SK-N-SH (cell line): Measurements from ENCODE around the gene POU2AF1. TPM values are rescaled to one million over a fixed set of nuclear protein-coding genes. Genes with fewer than 3 reads are reported as not detected.
"Not testable (repeated sequence)": the region's sequence is repeated elsewhere in the genome, so short reads cannot be mapped to it uniquely, and the experiment has no call there.

Source experiments
- CTCF ChIA-PET: fragments of 300-600, 350-600 bp; formaldehyde crosslinking; extraction: SDS; loops from one replicate; lab custom pipeline; 2021; lab: Yijun Ruan, JAX
- POLR2A ChIA-PET: fragments of 350-600 bp; sonication (Branson Sonifier 250); formaldehyde crosslinking; extraction: SDS; loops from one replicate; lab custom pipeline; 2020; ENCODE audit warnings: antibody characterized with exemption, inconsistent platforms; lab: Yijun Ruan, JAX
- DNase-seq: peaks from one replicate; pipeline ENCODE4 v3.0.0; 2012
- H2AFZ ChIP-seq: fragments of 200-600 bp; sonication (generic); 2 replicates; pipeline ENCODE4 v1.8.1; 2016; ENCODE audit warnings: antibody characterized with exemption, mild to moderate bottlenecking, low read depth
- H3F3A ChIP-seq: fragments of 200-600 bp; sonication (generic); replicated peaks from 2 replicates; pipeline ENCODE3; 2016; ENCODE audit warnings: antibody characterized with exemption, mild to moderate bottlenecking; ENCODE audit not compliant: insufficient read depth
- H3K27ac ChIP-seq, 2 experiments: fragments of 200-500 bp in 1 of 2; fragments of 200-600 bp in 1 of 2; sonication (Bioruptor generic) in 1 of 2; sonication (generic), shearing (Covaris generic) in 1 of 2; 2 replicates each; pipeline versions ENCODE4 v1.5.1 to v1.6.1; 2014 to 2016; ENCODE audit warnings: low read depth in 2 of 2, inconsistent platforms in 1 of 2, low read length in 1 of 2, mild to moderate bottlenecking in 1 of 2, mixed read lengths in 1 of 2
- H3K27me3 ChIP-seq: fragments of 200-600 bp; sonication (generic), shearing (Covaris generic); 2 replicates; pipeline ENCODE4 v1.6.1; 2016; ENCODE audit warnings: mixed run types; ENCODE audit not compliant: insufficient read depth
- H3K36me3 ChIP-seq, 2 experiments: fragments of 200-500 bp in 1 of 2; fragments of 200-600 bp in 1 of 2; sonication (Bioruptor generic) in 1 of 2; sonication (generic) in 1 of 2; replicated peaks in 1 of 2; 2 replicates each; pipeline versions ENCODE3 to v1.5.1; 2014 to 2016; ENCODE audit warnings: low read length in 1 of 2, mild to moderate bottlenecking in 1 of 2; ENCODE audit not compliant: insufficient read depth in 2 of 2, control insufficient read depth in 1 of 2
- H3K4me1 ChIP-seq, 2 experiments: fragments of 200-500 bp in 1 of 2; fragments of 200-600 bp in 1 of 2; sonication (Bioruptor generic) in 1 of 2; sonication (generic), shearing (Covaris generic) in 1 of 2; 2 replicates each; pipeline versions ENCODE4 v1.5.1 to v1.6.1; 2014 to 2016; ENCODE audit warnings: low read depth in 1 of 2, low read length in 1 of 2, mixed run types in 1 of 2; ENCODE audit not compliant: insufficient read depth in 2 of 2, control insufficient read depth in 1 of 2
- H3K4me2 ChIP-seq: fragments of 200-600 bp; sonication (generic), shearing (Covaris generic); 2 replicates; pipeline ENCODE4 v1.6.1; 2017; ENCODE audit warnings: mixed run types
- H3K4me3 ChIP-seq, 2 experiments: fragments of 200-500 bp in 1 of 2; fragments of 200-600 bp in 1 of 2; sonication (Bioruptor generic) in 1 of 2; sonication (generic), shearing (Covaris generic) in 1 of 2; 2 replicates each; pipeline versions ENCODE4 v1.5.1 to v1.8.1; 2014 to 2016; ENCODE audit warnings: low read depth in 2 of 2, inconsistent platforms in 1 of 2, low read length in 1 of 2, mild to moderate bottlenecking in 1 of 2, mixed read lengths in 1 of 2, moderate library complexity in 1 of 2
- H3K79me2 ChIP-seq: fragments of 200-600 bp; sonication (generic); 2 replicates; pipeline ENCODE4 v1.8.1; 2017; ENCODE audit warnings: mild to moderate bottlenecking; ENCODE audit not compliant: insufficient read depth
- H3K9ac ChIP-seq: fragments of 200-600 bp; sonication (generic); 2 replicates; pipeline ENCODE4 v1.6.1; 2017; ENCODE audit warnings: mixed run types
- H3K9me2 ChIP-seq: fragments of 200-600 bp; sonication (generic); 2 replicates; pipeline ENCODE4 v1.6.1; 2017; ENCODE audit warnings: mixed run types
- H3K9me3 ChIP-seq: fragments of 200-600 bp; sonication (generic); 2 replicates; pipeline ENCODE4 v1.6.1; 2017; ENCODE audit warnings: mixed run types, mild to moderate bottlenecking, moderate library complexity
- H4K20me1 ChIP-seq: fragments of 200-600 bp; sonication (generic); 2 replicates; pipeline ENCODE4 v1.6.1; 2017; ENCODE audit warnings: mild to moderate bottlenecking, mixed run types; ENCODE audit not compliant: insufficient read depth
- CHD2 ChIP-seq: fragments of 150-350 bp; IDR thresholded peaks from 2 replicates; pipeline ENCODE4 v1.6.1; 2018; ENCODE audit warnings: low read length; ENCODE audit not compliant: partially characterized antibody
- CTCF ChIP-seq: fragments of 200-600 bp; sonication (generic); IDR thresholded peaks from 2 replicates; pipeline ENCODE4 v1.6.1; 2017; ENCODE audit warnings: antibody characterized with exemption, mild to moderate bottlenecking, moderate library complexity
- ELF1 ChIP-seq: IDR thresholded peaks from 2 replicates; pipeline ENCODE4 v1.4.0; 2012
- FOXJ3 ChIP-seq: sonication (generic); formaldehyde crosslinking; IDR thresholded peaks from 2 replicates; pipeline ENCODE4 v1.5.1; 2020; ENCODE audit warnings: mild to moderate bottlenecking, missing genetic modification reagents
- GABPA ChIP-seq: IDR thresholded peaks from 2 replicates; pipeline ENCODE4 v1.4.0; 2012; ENCODE audit warnings: low read depth, mild to moderate bottlenecking
- GATA2 ChIP-seq: sonication (generic); formaldehyde crosslinking; IDR thresholded peaks from 2 replicates; pipeline ENCODE4 v1.5.0; 2020; ENCODE audit warnings: mild to moderate bottlenecking, missing genetic modification reagents
- ZBTB33 ChIP-seq: IDR thresholded peaks from 2 replicates; pipeline ENCODE4 v1.4.0; 2012; ENCODE audit warnings: low read depth, borderline replicate concordance
- WGBS: methylation state at CpG from one replicate; pipeline ENCODE4 v1.1.6; 2017; ENCODE audit warnings: low lambda C conversion rate; 5-methylcytosine and 5-hydroxymethylcytosine counted together
- polyA plus RNA-seq, 3 experiments: library from polyadenylated mRNA; depleted of rRNA; stranded (reverse); fragments of >200 nt; gene quantifications; 2 replicates each; pipeline ENCODE4 v1.2.3, GENCODE V29; 2012
- TF ChIP-seq, protein P1 (sequence below): IDR thresholded peaks from 2 replicates; pipeline ENCODE4 v1.6.1; 2012; ENCODE audit warnings: mild to moderate bottlenecking, low read depth, low read length, moderate library complexity

POU2AF1 gene
- polyA plus RNA-seq, 1 of the 3 experiments (the other 2 are of a cell fraction) = 0.07 TPM

GRCh38 chr11:111394147-111394546 lies 15.1 kb upstream of the POU2AF1 start:
- H3F3A ChIP-seq, H3K79me2 ChIP-seq, H3K9me2 ChIP-seq, POLR2A ChIA-PET, H2AFZ ChIP-seq, H3K36me3 ChIP-seq, H3K9ac ChIP-seq, H3K4me2 ChIP-seq, H3K4me3 ChIP-seq, H4K20me1 ChIP-seq, H3K27me3 ChIP-seq, DNase-seq, H3K27ac ChIP-seq, H3K9me3 ChIP-seq, H3K4me1 ChIP-seq: not testable (repeated sequence)
- CTCF ChIA-PET = interaction anchor here (1.1 to 1.5 kb wide), 3 partner anchors 32 to 95 kb away, joined by 3 read pairs; no protein-coding TSS in a partner anchor
- WGBS = 51% methylated on average over 4 of the region's 4 CpGs

DNA sequence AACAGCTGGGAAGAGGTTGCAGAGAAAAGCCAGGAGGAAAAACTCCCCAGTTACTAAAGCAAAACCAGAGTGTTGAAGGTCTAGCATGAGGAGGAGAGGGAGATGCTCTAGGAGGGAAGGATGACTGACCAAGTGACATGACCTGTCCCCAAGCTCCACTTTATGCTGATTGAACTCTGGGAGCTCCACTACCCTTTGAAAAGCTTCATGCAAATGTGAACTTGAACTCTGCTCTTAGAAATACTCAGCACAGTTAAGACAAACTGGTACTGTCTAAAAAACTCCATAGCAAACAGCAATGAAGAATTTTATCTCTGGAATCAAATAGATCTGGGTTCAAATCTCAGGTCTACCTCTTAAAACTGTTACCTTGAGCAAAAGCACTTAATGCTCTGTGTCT lies 14.5 kb upstream of the POU2AF1 start:
- Histone ChIP-seq H3K9me3 (no peaks in the 10 kb centered on the region), H3K27ac (no peak overlapping the region), H3K79me2 (no peaks in the 10 kb centered on the region), H2AFZ (no peak overlapping the region), H3F3A (no peaks in the 10 kb centered on the region), H3K27me3 (no peaks in the 10 kb centered on the region; the same call in 1 of the 2 replicates)
- ChIA-PET POLR2A (no interaction called here), CTCF (interaction anchor here (1.1 to 1.5 kb wide), 2 partner anchors 32 to 94 kb away, joined by 3 read pairs; no protein-coding TSS in a partner anchor)
- no peak for DNase-seq
- TF ChIP-seq GABPA = no peak
- no peak for TF ChIP-seq ELF1
- TF ChIP-seq ZBTB33 = no peak
- no peak for TF ChIP-seq CTCF
- TF ChIP-seq, protein P1, sequence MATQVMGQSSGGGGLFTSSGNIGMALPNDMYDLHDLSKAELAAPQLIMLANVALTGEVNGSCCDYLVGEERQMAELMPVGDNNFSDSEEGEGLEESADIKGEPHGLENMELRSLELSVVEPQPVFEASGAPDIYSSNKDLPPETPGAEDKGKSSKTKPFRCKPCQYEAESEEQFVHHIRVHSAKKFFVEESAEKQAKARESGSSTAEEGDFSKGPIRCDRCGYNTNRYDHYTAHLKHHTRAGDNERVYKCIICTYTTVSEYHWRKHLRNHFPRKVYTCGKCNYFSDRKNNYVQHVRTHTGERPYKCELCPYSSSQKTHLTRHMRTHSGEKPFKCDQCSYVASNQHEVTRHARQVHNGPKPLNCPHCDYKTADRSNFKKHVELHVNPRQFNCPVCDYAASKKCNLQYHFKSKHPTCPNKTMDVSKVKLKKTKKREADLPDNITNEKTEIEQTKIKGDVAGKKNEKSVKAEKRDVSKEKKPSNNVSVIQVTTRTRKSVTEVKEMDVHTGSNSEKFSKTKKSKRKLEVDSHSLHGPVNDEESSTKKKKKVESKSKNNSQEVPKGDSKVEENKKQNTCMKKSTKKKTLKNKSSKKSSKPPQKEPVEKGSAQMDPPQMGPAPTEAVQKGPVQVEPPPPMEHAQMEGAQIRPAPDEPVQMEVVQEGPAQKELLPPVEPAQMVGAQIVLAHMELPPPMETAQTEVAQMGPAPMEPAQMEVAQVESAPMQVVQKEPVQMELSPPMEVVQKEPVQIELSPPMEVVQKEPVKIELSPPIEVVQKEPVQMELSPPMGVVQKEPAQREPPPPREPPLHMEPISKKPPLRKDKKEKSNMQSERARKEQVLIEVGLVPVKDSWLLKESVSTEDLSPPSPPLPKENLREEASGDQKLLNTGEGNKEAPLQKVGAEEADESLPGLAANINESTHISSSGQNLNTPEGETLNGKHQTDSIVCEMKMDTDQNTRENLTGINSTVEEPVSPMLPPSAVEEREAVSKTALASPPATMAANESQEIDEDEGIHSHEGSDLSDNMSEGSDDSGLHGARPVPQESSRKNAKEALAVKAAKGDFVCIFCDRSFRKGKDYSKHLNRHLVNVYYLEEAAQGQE = no peak
- TF ChIP-seq FOXJ3 (CRISPR knock-in tag) = no peak
- no peak for TF ChIP-seq CHD2
- TF ChIP-seq GATA2 (CRISPR knock-in tag) = no peak
- TF ChIP-seq, all 33 proteins: peak for 0
- no peaks in the 10 kb centered on the region for H3K4me1 ChIP-seq
- no peak overlapping the region for H3K4me2 ChIP-seq
- no peaks in the 10 kb centered on the region for H3K36me3 ChIP-seq
- no peaks in the 10 kb centered on the region for H4K20me1 ChIP-seq
- H3K4me3 ChIP-seq = no peak overlapping the region
- H3K9me2 ChIP-seq = no peaks in the 10 kb centered on the region
- no peak overlapping the region for H3K9ac ChIP-seq
